ENCODE data around the gene HLA-DRB1.

HLA-DRB1 gene

GRCh38 chr6:32608362-32608761, 18.7 kb upstream of the HLA-DRB1 start:
- H3K4me3 ChIP-seq (ENCODE audit: low read depth, low read length) = no peak overlapping the region
- TF ChIP-seq CTCF (IDR thresholded peaks at IDR 0.05; ENCODE audit: control insufficient read depth, extremely low read depth, insufficient read depth) = no peak

GRCh38 chr6:32607988-32608298, 18.3 kb upstream of the HLA-DRB1 start:
- H3K4me3 ChIP-seq (ENCODE audit: low read depth, low read length) = no peak overlapping the region
- no peak for TF ChIP-seq CTCF (IDR thresholded peaks at IDR 0.05; ENCODE audit: control insufficient read depth, extremely low read depth, insufficient read depth)
- DNase-seq (ENCODE audit: low read depth) = no peak

More at GRCh38 chr6:32608362-32608761, 18.7 kb upstream of the HLA-DRB1 start:
- no peak for DNase-seq (ENCODE audit: low read depth)

- H3K4me3 ChIP-seq (ENCODE audit: low read depth, low read length) = no peak overlapping the region
Observed at GRCh38 chr6:32607263-32607987, 17.8 kb upstream of the HLA-DRB1 start.

GRCh38 chr6:32604434-32604877, 14.8 kb upstream of the HLA-DRB1 start:
- H3K4me3 ChIP-seq (ENCODE audit: low read depth, low read length) = no peak overlapping the region
- no peak for TF ChIP-seq CTCF (IDR thresholded peaks at IDR 0.05; ENCODE audit: control insufficient read depth, extremely low read depth, insufficient read depth)
- no peak for DNase-seq (ENCODE audit: low read depth)

More at GRCh38 chr6:32607263-32607987, 17.8 kb upstream of the HLA-DRB1 start:
- TF ChIP-seq CTCF (IDR thresholded peaks at IDR 0.05; ENCODE audit: control insufficient read depth, extremely low read depth, insufficient read depth) = no peak
- DNase-seq (ENCODE audit: low read depth) = no peak

- no peak for DNase-seq (ENCODE audit: low read depth)
- TF ChIP-seq CTCF (IDR thresholded peaks at IDR 0.05; ENCODE audit: control insufficient read depth, extremely low read depth, insufficient read depth) = no peak
- H3K4me3 ChIP-seq (ENCODE audit: low read depth, low read length) = no peak overlapping the region
Observed at GRCh38 chr6:32603888-32604287, 14.2 kb upstream of the HLA-DRB1 start.

GRCh38 chr6:32603222-32603621, 13.6 kb upstream of the HLA-DRB1 start:
- no peak overlapping the region for H3K4me3 ChIP-seq (ENCODE audit: low read depth, low read length)
- DNase-seq (ENCODE audit: low read depth) = no peak
- TF ChIP-seq CTCF (IDR thresholded peaks at IDR 0.05; ENCODE audit: control insufficient read depth, extremely low read depth, insufficient read depth) = no peak

GRCh38 chr6:32602383-32602782, 12.7 kb upstream of the HLA-DRB1 start:
- H3K4me3 ChIP-seq (ENCODE audit: low read depth, low read length) = no peak overlapping the region
- no peak for DNase-seq (ENCODE audit: low read depth)
- TF ChIP-seq CTCF (IDR thresholded peaks at IDR 0.05; ENCODE audit: control insufficient read depth, extremely low read depth, insufficient read depth) = no peak

All from LNCaP clone FGC (cell line).